ENCODE results near the gene SPHKAP. TPM values are rescaled to one million over a fixed set of nuclear protein-coding genes. Genes with fewer than 3 reads are reported as not detected.

SPHKAP gene
- polyA plus RNA-seq, 1 of the 3 experiments (the other 2 are of a cell fraction): not detected

GRCh38 chr2:228064796-228065315 is 116.6 kb downstream of the SPHKAP start:
- Histone ChIP-seq H3K27ac (ENCODE audit: low read depth in 2 of 2, low read length in 1 of 2) (no peak overlapping the region), H3K9me3 (no peaks in the 10 kb centered on the region), H2AFZ (ENCODE audit: low read depth) (no peak overlapping the region), H4K20me1 (ENCODE audit: insufficient read depth) (no peaks in the 10 kb centered on the region), H3K9ac (no peak overlapping the region), H3K79me2 (ENCODE audit: insufficient read depth) (no peaks in the 10 kb centered on the region), H3K4me3 (ENCODE audit: low read depth in 2 of 2, low read length in 1 of 2) (no peak overlapping the region), H3K9me2 (no peaks in the 10 kb centered on the region), H3K4me2 (no peak overlapping the region), H3F3A (replicated peaks; ENCODE audit: insufficient read depth) (no peaks in the 10 kb centered on the region), H3K27me3 (ENCODE audit: insufficient read depth) (no peaks in the 10 kb centered on the region; the same call in 1 of the 2 replicates), H3K36me3 (replicated peaks in 1 of 2; ENCODE audit: control insufficient read depth in 1 of 2, insufficient read depth in 2 of 2, low read length in 1 of 2) (no peaks in the 10 kb centered on the region), H3K4me1 (ENCODE audit: control insufficient read depth in 1 of 2, insufficient read depth in 2 of 2, low read depth in 1 of 2, low read length in 1 of 2) (no peaks in the 10 kb centered on the region)
- TF ChIP-seq JUND (IDR thresholded peaks at IDR 0.05) (no peak), USF2 (IDR thresholded peaks at IDR 0.05; ENCODE audit: borderline replicate concordance, low read depth, low read length) (no peak), EP300 (IDR thresholded peaks at IDR 0.05; ENCODE audit: borderline replicate concordance in 1 of 2, low read depth in 1 of 2, low read length in 1 of 2) (no peak), RXRA (IDR thresholded peaks at IDR 0.05; ENCODE audit: borderline replicate concordance, low read depth) (no peak), RAD21 (IDR thresholded peaks at IDR 0.05; ENCODE audit: low read length) (no peak), MEF2A (IDR thresholded peaks at IDR 0.05; ENCODE audit: borderline replicate concordance, low read depth) (no peak), RCOR1 (IDR thresholded peaks at IDR 0.05; ENCODE audit: low read length) (no peak), USF1 (IDR thresholded peaks at IDR 0.05; ENCODE audit: borderline replicate concordance, low read depth) (no peak), PBX3 (IDR thresholded peaks at IDR 0.05) (no peak)
- ChIA-PET POLR2A (no interaction called here), CTCF (no interaction called here)
- no peak for DNase-seq

- CTCF ChIA-PET: no interaction called here
- H3K79me2 ChIP-seq (ENCODE audit: insufficient read depth): no peaks in the 10 kb centered on the region
- H2AFZ ChIP-seq (ENCODE audit: low read depth): no peak overlapping the region
Measured at GRCh38 chr2:228064024-228064423, 117.5 kb downstream of the SPHKAP start.

More at GRCh38 chr2:228064024-228064423, 117.5 kb downstream of the SPHKAP start:
- Histone ChIP-seq H3K9ac (no peak overlapping the region), H3F3A (replicated peaks; ENCODE audit: insufficient read depth) (no peaks in the 10 kb centered on the region), H3K27ac (ENCODE audit: low read depth in 2 of 2, low read length in 1 of 2) (no peak overlapping the region), H3K9me2 (no peaks in the 10 kb centered on the region), H4K20me1 (ENCODE audit: insufficient read depth) (no peaks in the 10 kb centered on the region), H3K4me1 (ENCODE audit: control insufficient read depth in 1 of 2, insufficient read depth in 2 of 2, low read depth in 1 of 2, low read length in 1 of 2) (no peaks in the 10 kb centered on the region), H3K36me3 (replicated peaks in 1 of 2; ENCODE audit: control insufficient read depth in 1 of 2, insufficient read depth in 2 of 2, low read length in 1 of 2) (no peaks in the 10 kb centered on the region), H3K9me3 (no peaks in the 10 kb centered on the region), H3K4me3 (ENCODE audit: low read depth in 2 of 2, low read length in 1 of 2) (no peak overlapping the region), H3K4me2 (no peak overlapping the region), H3K27me3 (ENCODE audit: insufficient read depth) (no peaks in the 10 kb centered on the region; the same call in 1 of the 2 replicates)
- DNase-seq: no peak
- POLR2A ChIA-PET: no interaction called here
- 19% methylated on average over 4 of the region's 4 CpGs for WGBS (ENCODE audit: low lambda C conversion rate)
- TF ChIP-seq EP300 (IDR thresholded peaks at IDR 0.05; ENCODE audit: borderline replicate concordance in 1 of 2, low read depth in 1 of 2, low read length in 1 of 2) (no peak), EZH2phosphoT487 (IDR thresholded peaks at IDR 0.05; ENCODE audit: borderline replicate concordance, low read depth) (no peak), RXRA (IDR thresholded peaks at IDR 0.05; ENCODE audit: borderline replicate concordance, low read depth) (no peak), SMC3 (IDR thresholded peaks at IDR 0.05; ENCODE audit: low read depth, low read length) (no peak), TEAD4 (IDR thresholded peaks at IDR 0.05; ENCODE audit: borderline replicate concordance, insufficient read depth) (no peak), USF2 (IDR thresholded peaks at IDR 0.05; ENCODE audit: borderline replicate concordance, low read depth, low read length) (no peak), IRF3 (IDR thresholded peaks at IDR 0.05; ENCODE audit: low read depth, low read length) (no peak), FOXJ3 (CRISPR knock-in tag; IDR thresholded peaks at IDR 0.05) (no peak), USF1 (IDR thresholded peaks at IDR 0.05; ENCODE audit: borderline replicate concordance, low read depth) (no peak), POLR2AphosphoS5 (IDR thresholded peaks at IDR 0.05; ENCODE audit: low read depth, low read length) (no peak), ZBTB33 (IDR thresholded peaks at IDR 0.05; ENCODE audit: borderline replicate concordance, low read depth) (no peak), GABPA (IDR thresholded peaks at IDR 0.05; ENCODE audit: low read depth) (no peak)
